Activated CD4-positive, alpha-beta T cell treated with anti-CD3 and anti-CD28 coated beads, Interleukin-2, amount 10 ng/mL, durations not matched to agents 7 days and 5 days (primary cell): ENCODE data around the gene GGA2. TPM values are rescaled to one million over a fixed set of nuclear protein-coding genes. Genes with fewer than 3 reads are reported as not detected.
"Not testable (repeated sequence)": the region's sequence is repeated elsewhere in the genome, so short reads cannot be mapped to it uniquely, and the experiment has no call there.

ENCODE experiments used
- CTCF ChIA-PET: fragments of 350-600 bp; sonication (Branson Sonifier 250); formaldehyde crosslinking; loops from one replicate; lab custom pipeline; 2021; ENCODE audit warnings: antibody characterized with exemption; lab: Charles Lee
- POLR2A ChIA-PET: fragments of 350-600 bp; sonication (Branson Sonifier 250); formaldehyde crosslinking; loops from one replicate; lab custom pipeline; 2021; ENCODE audit warnings: antibody characterized with exemption; lab: Charles Lee
- DNase-seq: peaks from one replicate; pipeline ENCODE4 v3.0.0-alpha.2; 2020
- H3K27ac Mint-ChIP-seq: one replicate; pipeline ENCODE4 v1.8.0; 2021; ENCODE audit warnings: mild to moderate bottlenecking, moderate library complexity, mixed read lengths
- H3K27me3 Mint-ChIP-seq: one replicate; pipeline ENCODE4 v1.8.0; 2021; ENCODE audit warnings: mixed read lengths
- H3K36me3 Mint-ChIP-seq: one replicate; pipeline ENCODE4 v1.8.0; 2021; ENCODE audit warnings: low read depth, mixed read lengths
- H3K4me1 Mint-ChIP-seq: one replicate; pipeline ENCODE4 v1.8.0; 2021; ENCODE audit warnings: mixed read lengths
- H3K4me3 Mint-ChIP-seq: one replicate; pipeline ENCODE4 v1.8.0; 2021; ENCODE audit warnings: mild to moderate bottlenecking, moderate library complexity, mixed read lengths
- H3K9me3 Mint-ChIP-seq: one replicate; pipeline ENCODE4 v1.8.0; 2021; ENCODE audit warnings: mixed read lengths
- total RNA-seq, 2 experiments: library from RNA; stranded (reverse); gene quantifications; one replicate each; pipeline ENCODE4 v1.2.3, GENCODE V29; 2021

Gene GGA2, protein sequence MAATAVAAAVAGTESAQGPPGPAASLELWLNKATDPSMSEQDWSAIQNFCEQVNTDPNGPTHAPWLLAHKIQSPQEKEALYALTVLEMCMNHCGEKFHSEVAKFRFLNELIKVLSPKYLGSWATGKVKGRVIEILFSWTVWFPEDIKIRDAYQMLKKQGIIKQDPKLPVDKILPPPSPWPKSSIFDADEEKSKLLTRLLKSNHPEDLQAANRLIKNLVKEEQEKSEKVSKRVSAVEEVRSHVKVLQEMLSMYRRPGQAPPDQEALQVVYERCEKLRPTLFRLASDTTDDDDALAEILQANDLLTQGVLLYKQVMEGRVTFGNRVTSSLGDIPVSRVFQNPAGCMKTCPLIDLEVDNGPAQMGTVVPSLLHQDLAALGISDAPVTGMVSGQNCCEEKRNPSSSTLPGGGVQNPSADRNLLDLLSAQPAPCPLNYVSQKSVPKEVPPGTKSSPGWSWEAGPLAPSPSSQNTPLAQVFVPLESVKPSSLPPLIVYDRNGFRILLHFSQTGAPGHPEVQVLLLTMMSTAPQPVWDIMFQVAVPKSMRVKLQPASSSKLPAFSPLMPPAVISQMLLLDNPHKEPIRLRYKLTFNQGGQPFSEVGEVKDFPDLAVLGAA
- total RNA-seq = 100 to 1,000 TPM; 121 to 131 TPM

DNA sequence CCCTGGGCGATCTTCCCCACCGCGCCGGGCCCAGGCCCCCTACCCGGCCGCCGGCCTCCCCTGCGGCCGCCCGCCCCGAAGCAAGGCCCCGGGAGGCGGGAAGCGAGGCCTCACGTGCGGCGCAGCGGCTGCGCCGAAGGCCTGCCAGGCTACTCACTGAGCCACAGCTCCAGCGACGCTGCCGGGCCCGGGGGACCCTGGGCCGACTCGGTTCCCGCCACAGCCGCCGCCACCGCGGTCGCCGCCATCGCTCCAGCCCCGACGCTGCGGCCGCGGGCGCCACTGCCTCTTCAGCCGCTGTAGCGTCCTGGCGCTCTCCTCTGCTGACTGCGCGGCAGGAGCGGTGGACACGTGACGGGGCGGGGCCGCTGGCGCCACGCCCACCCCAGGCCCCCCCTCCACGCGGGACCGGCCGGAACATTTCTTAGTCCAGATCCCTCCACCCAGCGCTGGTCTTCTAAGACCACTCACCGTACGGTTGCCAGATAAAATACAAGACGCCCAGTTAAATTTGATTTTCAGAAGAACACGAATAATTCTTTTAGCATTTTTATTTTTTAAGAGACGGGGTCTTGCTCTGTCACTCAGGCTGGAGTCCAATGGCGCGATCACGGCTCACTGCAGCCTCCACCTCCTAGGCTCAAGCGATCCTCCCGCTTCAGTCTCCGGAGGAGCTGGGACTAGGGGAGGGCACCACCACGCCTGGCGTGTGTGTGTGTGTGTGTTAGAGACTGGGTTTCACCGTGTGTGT is at the start of gene GGA2:
GGA2 (minus strand) TSS at position 331 of the 751 bp plus-strand sequence; CDS start at position 248, 83 bp downstream.
- ChIA-PET CTCF (interaction anchor here (0.8 to 1.3 kb wide), 4 partner anchors 9 to 133 kb away, joined by 3 read pairs; no protein-coding TSS in a partner anchor), POLR2A (interaction anchor here (0.7 kb wide), 1 partner anchor 181 kb away, joined by 3 read pairs; no protein-coding TSS in a partner anchor)
- no peaks in the 10 kb centered on the region for H3K9me3 Mint-ChIP-seq
- H3K27ac Mint-ChIP-seq = peak within 1 kb of the TSS; percentile 93
- H3K27me3 Mint-ChIP-seq = no peaks in the 10 kb centered on the region
- peaks cover 31% of the 10 kb centered on the region for H3K36me3 Mint-ChIP-seq
- H3K4me3 Mint-ChIP-seq = peak within 1 kb of the TSS; percentile 95
- peaks cover 63% of the 10 kb centered on the region for H3K4me1 Mint-ChIP-seq
- DNase-seq = peak; percentile 78

DNA sequence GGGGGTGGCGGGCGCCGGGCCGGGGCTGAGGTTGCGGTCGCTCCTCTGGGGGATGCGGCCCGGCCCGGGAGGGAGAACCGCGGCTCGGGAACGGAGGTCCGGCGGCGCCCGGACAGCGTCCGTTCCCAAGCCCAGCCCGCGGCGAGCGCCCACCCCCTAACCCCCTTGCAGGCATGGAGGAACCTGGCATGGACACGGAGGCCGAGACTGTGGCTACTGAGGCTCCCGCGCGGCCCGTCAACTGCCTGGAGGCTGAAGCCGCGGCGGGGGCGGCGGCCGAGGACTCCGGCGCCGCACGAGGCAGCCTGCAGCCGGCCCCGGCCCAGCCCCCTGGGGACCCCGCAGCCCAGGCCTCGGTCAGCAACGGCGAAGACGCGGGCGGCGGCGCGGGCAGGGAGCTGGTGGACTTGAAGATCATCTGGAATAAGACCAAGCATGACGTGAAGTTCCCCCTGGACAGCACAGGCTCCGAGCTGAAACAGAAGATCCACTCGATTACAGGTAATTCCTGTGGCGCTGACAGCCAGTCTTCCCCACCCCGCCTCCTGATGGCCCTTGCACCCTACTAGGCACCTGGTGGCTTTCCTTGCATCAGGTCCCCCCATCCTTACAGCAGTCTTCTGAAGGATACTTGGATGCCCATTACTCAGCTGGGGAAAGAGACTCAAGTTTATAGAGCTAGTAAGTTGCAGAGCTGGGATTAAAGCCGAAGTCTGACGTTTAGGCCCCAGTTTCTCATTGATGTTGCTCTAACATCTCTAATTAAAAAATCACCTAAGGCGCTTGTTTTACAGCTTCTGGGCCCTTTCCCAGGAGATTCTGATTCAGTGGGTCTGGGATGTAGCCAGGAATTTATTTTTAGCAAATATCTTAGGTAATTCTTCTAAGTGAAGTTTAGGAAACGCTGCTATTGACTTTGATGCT is 47.7 kb upstream of the GGA2 start:
- Mint-ChIP-seq H3K36me3 (peaks cover 21% of the 10 kb centered on the region), H3K9me3 (no peaks in the 10 kb centered on the region), H3K4me3 (peak overlapping the region; percentile 95), H3K27ac (peak overlapping the region; percentile 95), H3K4me1 (peaks cover 43% of the 10 kb centered on the region), H3K27me3 (no peaks in the 10 kb centered on the region)
- ChIA-PET CTCF (interaction anchor here (0.7 to 1.9 kb wide), 12 partner anchors 11 to 983 kb away, joined by 3 to 13 read pairs (median 4); no protein-coding TSS in a partner anchor), POLR2A (interaction anchor here (0.7 kb wide), 1 partner anchor 113 kb away, joined by 4 read pairs; no protein-coding TSS in a partner anchor)
- DNase-seq = peak; percentile 17

DNA sequence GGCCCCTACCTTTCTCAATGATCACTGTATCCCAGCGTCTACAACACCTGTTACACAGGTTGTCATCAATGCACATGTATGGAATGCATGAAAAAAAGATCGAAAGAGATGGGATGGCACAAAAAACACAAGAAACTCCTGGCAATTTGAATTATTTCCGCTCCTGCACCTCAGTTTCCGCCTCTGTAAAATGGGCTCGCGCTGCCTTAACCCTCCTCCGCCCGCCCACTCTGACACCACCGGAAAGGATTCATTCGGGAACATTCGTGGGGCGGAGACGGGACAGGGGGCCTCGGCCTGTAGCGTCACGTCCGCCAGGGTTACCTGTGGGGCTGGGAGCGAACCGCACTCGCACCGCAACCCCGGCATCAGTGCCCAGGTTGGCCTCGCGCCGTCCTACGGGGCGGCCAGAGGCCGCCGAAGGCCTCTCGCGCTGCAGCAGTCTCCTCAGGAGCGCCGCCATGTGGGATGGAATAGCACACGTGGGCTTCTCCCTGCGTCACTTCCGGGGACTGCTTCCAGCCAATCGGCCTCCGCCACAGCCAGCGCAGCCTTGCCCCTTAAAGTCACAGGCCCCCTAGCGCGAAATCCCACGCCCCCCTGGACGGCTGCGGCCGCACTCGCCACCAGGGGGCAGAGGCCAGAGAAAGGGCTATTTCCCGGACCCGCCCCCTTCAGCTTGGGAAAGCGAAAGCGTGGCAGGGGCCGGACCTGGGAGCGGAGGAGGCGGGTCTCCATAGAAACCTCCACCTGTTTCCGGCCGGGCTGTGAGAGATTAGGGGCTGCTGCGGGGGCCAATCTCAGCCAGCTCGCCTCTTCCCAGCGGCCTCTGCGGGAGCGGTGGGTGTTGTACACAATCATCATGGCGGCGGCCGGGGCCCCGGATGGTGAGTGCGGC is 46.8 kb upstream of the GGA2 start, which contains the start of the genes EARS2 and UBFD1:
EARS2 (minus strand) TSS at position 470 of the 898 bp plus-strand sequence; CDS start at position 463, 7 bp downstream.
UBFD1 (plus strand) TSS at position 847 of the 898 bp plus-strand sequence; CDS start at position 863, 16 bp downstream.
- peaks cover 43% of the 10 kb centered on the region for H3K4me1 Mint-ChIP-seq
- peak within 1 kb of the TSS; percentile 95 for H3K27ac Mint-ChIP-seq
- ChIA-PET CTCF (interaction anchor here (0.8 to 1.9 kb wide), 11 partner anchors 11 to 984 kb away, joined by 3 to 13 read pairs (median 4); no protein-coding TSS in a partner anchor), POLR2A (no interaction called here)
- peak; percentile 95 for DNase-seq
- H3K9me3 Mint-ChIP-seq = no peaks in the 10 kb centered on the region
- H3K36me3 Mint-ChIP-seq = peaks cover 13% of the 10 kb centered on the region
- peak within 1 kb of the TSS; percentile 95 for H3K4me3 Mint-ChIP-seq
- H3K27me3 Mint-ChIP-seq = no peaks in the 10 kb centered on the region

DNA sequence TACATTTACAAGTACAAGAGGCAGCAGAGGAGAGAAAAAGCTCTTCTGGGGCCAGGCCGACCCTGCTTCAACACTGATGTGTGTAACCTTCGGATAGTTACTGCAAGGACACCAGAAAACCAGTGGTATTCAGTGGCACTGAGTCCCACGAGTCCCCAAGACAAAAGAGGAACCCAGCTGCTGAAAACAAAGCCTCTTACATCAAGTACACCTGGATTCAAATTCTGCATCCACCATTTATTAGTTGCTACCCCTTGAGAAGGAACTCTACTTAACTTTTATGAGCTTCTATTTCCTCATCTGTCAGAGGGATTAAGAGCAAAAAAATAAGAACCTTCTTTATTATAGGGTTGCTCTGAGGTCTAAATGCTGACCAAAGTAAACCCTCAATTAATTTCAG is 44.2 kb upstream of the GGA2 start:
- no peaks in the 10 kb centered on the region for H3K27me3 Mint-ChIP-seq
- H3K36me3 Mint-ChIP-seq = peaks cover 23% of the 10 kb centered on the region
- H3K4me3 Mint-ChIP-seq = no peak overlapping the region
- ChIA-PET POLR2A (no interaction called here), CTCF (interaction anchor here (0.7 to 1.3 kb wide), 3 partner anchors 9 to 20 kb away, joined by 3 to 4 read pairs (median 3); no protein-coding TSS in a partner anchor)
- peaks cover 34% of the 10 kb centered on the region for H3K4me1 Mint-ChIP-seq
- no peaks in the 10 kb centered on the region for H3K9me3 Mint-ChIP-seq
- H3K27ac Mint-ChIP-seq = peak overlapping the region; percentile 60
- no peak for DNase-seq

DNA sequence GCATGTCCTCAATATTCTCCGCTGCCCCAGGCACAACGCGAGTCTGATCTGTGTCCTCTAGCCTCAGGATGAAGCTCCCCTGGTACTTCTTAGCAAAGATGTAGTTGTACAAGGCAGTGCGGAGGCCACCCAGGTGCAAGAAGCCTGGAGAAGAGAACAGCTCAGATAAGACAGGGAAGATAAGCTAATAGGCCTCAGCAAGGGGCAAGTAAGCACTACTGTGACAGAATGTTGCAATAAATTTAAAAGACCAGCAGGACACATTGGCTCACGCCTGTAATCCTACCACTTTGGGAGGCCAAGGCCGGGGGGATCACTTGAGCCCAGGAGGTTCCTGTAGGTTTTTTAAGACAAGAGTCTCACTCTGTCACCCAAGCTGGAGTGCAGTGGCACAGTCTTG is 41.9 kb upstream of the GGA2 start:
- H3K4me1 Mint-ChIP-seq = peaks cover 20% of the 10 kb centered on the region
- CTCF ChIA-PET = no interaction called here
- peaks cover 27% of the 10 kb centered on the region for H3K36me3 Mint-ChIP-seq
- H3K27me3 Mint-ChIP-seq = no peaks in the 10 kb centered on the region
- no peak overlapping the region for H3K4me3 Mint-ChIP-seq
- H3K27ac Mint-ChIP-seq = no peak overlapping the region
- H3K9me3 Mint-ChIP-seq = no peaks in the 10 kb centered on the region
- POLR2A ChIA-PET = no interaction called here
- no peak for DNase-seq

DNA sequence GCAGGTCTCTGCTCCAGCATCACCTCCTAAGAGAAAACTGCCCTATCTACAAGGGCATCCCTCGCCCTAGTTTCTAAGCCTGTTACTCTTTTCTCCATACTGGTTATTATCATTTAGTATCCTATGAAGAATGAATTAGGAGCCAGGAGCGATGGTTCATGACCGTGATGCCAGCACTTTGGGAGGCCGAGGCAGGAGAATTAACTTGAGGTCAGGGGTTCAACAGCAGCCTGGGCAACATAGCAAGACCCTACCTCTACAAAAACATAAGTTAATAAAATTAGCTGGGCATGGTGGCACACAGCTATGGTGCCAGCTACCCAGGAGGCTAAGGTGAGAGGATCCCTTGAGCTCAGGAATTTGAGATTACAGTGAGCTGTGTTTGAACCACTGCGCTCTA is 39.6 kb upstream of the GGA2 start:
- Mint-ChIP-seq H3K27ac (no peak overlapping the region), H3K36me3 (peaks cover 28% of the 10 kb centered on the region), H3K27me3 (no peaks in the 10 kb centered on the region), H3K9me3 (no peaks in the 10 kb centered on the region), H3K4me1 (peaks cover 5% of the 10 kb centered on the region), H3K4me3 (no peak overlapping the region)
- no peak for DNase-seq
- POLR2A ChIA-PET = no interaction called here
- CTCF ChIA-PET = interaction anchor here (0.6 to 1.3 kb wide), 2 partner anchors 29 to 293 kb away, joined by 3 to 4 read pairs; no protein-coding TSS in a partner anchor

DNA sequence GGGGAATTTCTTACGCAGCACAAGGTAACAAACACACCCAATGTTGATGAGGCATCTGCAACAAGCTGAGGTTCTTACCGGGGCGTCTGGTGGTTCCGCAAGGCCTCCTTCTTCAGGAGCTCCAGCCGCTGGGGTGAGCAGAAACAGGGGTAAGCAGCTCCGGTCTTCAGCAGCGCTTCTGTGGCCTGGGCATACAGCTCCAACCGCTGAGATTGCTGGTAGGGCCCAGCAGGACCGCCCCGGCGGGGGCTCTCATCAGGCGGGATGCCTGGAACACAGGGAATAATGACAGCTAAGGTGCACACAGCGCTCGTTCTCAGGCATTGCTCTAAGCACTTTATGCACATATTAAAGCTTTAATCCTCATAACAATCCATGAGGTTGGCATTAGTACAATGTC is 34.1 kb upstream of the GGA2 start:
- no peak for DNase-seq
- no peaks in the 10 kb centered on the region for H3K4me1 Mint-ChIP-seq
- CTCF ChIA-PET = interaction anchor here (1.7 to 2.8 kb wide), 2 partner anchors 12 to 13 kb away, joined by 6 to 13 read pairs; partner anchors contain the start of genes EARS2 and UBFD1
- no peak overlapping the region for H3K27ac Mint-ChIP-seq
- H3K9me3 Mint-ChIP-seq = no peaks in the 10 kb centered on the region
- no peaks in the 10 kb centered on the region for H3K27me3 Mint-ChIP-seq
- POLR2A ChIA-PET = no interaction called here
- H3K36me3 Mint-ChIP-seq = peaks cover 28% of the 10 kb centered on the region
- H3K4me3 Mint-ChIP-seq = no peak overlapping the region

DNA sequence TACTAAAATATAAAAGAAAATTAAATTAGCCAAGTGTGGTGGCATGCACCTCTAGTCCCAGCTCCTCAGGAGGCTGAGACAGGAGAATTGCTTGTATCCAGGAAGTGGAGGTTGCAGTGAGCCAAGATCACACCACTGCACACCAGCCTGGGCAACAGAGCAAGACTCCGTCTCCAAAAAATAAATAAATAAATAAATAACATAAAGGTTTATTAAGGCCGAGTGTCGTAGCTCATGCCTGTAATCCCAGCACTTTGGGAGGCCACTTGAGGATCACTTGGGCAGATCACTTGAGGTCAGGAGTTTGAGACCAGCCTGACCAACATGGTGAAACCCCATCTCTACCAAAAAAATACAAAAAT is 30.5 kb upstream of the GGA2 start:
- DNase-seq, H3K9me3 Mint-ChIP-seq, H3K4me3 Mint-ChIP-seq, H3K27me3 Mint-ChIP-seq, H3K4me1 Mint-ChIP-seq, POLR2A ChIA-PET, H3K27ac Mint-ChIP-seq: not testable (repeated sequence)
- peaks cover 17% of the 10 kb centered on the region for H3K36me3 Mint-ChIP-seq
- CTCF ChIA-PET = interaction anchor here (0.6 to 0.9 kb wide), 3 partner anchors 14 to 112 kb away, joined by 3 to 4 read pairs (median 3); no protein-coding TSS in a partner anchor

DNA sequence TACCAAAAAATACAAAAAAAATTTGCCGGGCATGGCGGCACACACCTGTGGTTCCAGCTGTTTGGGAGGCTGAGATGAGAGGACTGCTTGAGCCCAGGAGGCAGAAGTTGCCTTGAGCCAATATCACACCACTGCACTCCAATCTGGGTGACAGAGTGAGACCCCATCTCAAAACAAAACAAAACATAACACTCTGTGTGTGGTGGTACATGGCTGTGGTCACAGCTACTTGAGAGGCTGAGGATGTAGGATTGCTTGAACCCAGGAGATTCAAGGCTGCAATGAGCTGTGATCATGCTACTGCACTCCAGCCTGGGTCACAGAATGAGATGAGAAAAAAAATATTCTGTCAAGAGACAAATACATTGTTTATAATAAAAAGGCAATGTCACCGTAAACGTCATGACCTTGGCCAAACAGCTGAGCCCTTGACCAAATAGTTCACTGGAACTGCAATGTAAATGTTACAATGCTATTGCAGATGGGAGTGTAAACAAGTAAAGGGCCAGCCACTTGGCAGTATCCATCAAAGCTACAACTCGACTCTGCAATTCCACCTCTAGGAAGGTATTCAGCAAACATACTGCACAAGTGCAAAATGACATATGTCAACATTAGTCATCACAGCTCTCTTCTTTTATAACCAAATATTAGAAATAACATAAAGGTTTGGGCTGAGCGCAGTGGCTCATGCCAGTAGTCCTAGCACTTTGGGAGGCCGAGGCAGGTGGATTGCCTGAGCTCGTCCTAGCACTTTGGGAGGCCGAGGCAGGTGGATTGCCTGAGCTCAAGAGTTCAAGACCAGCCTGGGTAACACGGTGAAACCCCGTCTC is 29.9 kb upstream of the GGA2 start:
- no peaks in the 10 kb centered on the region for H3K9me3 Mint-ChIP-seq
- ChIA-PET CTCF (interaction anchor here (0.6 to 2.0 kb wide), 7 partner anchors 11 to 111 kb away, joined by 3 to 7 read pairs (median 4); no protein-coding TSS in a partner anchor), POLR2A (no interaction called here)
- H3K4me3 Mint-ChIP-seq = no peak overlapping the region
- H3K27me3 Mint-ChIP-seq = no peaks in the 10 kb centered on the region
- DNase-seq = no peak
- H3K4me1 Mint-ChIP-seq = no peaks in the 10 kb centered on the region
- peaks cover 17% of the 10 kb centered on the region for H3K36me3 Mint-ChIP-seq
- no peak overlapping the region for H3K27ac Mint-ChIP-seq

DNA sequence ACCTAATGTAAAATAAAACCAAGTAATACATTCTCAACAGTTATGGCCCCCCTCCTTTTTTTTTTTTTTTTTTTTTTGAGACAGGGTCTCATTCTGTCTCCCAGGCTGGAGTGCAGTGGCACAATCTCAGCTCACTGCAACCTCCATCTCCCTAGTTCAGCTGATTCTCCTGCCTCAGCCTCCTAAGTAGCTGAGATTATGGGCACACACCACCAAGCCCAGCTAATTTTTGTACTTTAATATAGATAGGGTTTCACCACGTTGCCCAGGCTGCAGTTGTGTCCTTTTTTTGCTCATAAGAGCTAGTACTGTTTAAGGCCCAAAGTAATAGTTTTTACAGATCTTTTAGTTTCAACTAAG is 28.6 kb upstream of the GGA2 start:
- CTCF ChIA-PET = interaction anchor here (0.6 to 2.0 kb wide), 7 partner anchors 9 to 1038 kb away, joined by 3 to 7 read pairs (median 4); no protein-coding TSS in a partner anchor
- H3K36me3 Mint-ChIP-seq = peaks cover 17% of the 10 kb centered on the region
- DNase-seq = no peak
- H3K9me3 Mint-ChIP-seq = no peaks in the 10 kb centered on the region
- H3K27ac Mint-ChIP-seq = no peak overlapping the region
- no peak overlapping the region for H3K4me3 Mint-ChIP-seq
- POLR2A ChIA-PET = no interaction called here
- no peaks in the 10 kb centered on the region for H3K4me1 Mint-ChIP-seq
- no peaks in the 10 kb centered on the region for H3K27me3 Mint-ChIP-seq
